ENCODE data around the gene KRTAP10-10. TPM values are rescaled to one million over a fixed set of nuclear protein-coding genes. Genes with fewer than 3 reads are reported as not detected.

KRTAP10-10 gene
- total and polyA plus RNA-seq, 2 donors (not counting 1 experiment from before 2014, with no cell fraction given), result not detected

DNA sequence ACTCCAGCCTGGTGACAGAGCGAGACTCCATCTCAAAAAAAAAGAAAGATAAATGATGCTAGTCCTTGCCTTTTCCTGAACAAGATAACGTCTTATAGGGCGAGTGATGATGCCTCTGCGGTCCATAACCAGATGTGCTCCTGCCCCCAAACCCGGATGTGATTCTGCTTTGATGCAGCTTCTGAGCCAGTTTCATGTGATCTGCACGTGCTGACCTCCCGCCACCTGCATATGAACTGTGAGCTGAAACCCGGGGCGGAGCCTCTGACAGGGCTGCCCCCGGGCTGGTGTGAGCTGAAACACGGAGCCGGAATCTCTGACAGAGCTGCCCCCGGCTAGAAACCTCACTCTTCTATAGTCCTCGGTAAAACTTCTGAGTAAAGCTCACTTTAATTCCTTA, 16.0 kb downstream of the KRTAP10-10 start:
- Histone ChIP-seq H3K4me1 (ENCODE audit: control insufficient read depth in 2 of 2, insufficient read depth in 2 of 2, low read length in 2 of 2) (no peaks in the 10 kb centered on the region), H3K4me3 (ENCODE audit: control extremely low read depth in 1 of 5, extremely low read depth in 1 of 5, insufficient read depth in 1 of 5, low read depth in 2 of 5, low read length in 4 of 5) (no peak overlapping the region), H3K9me3 (ENCODE audit: control extremely low read depth in 1 of 3, control insufficient read depth in 2 of 3, insufficient read depth in 1 of 3, low read length in 2 of 3) (peaks cover 3 to 32% (median 11%) of the 10 kb centered on the region in 3 donors), H3K4me2 (replicated peaks; ENCODE audit: low read depth, low read length, poor library complexity, severe bottlenecking) (no peak overlapping the region), H3K79me2 (ENCODE audit: control insufficient read depth, insufficient read depth, low read length) (no peaks in the 10 kb centered on the region), H3K9ac (ENCODE audit: low read length) (no peak overlapping the region), H2AFZ (ENCODE audit: insufficient read depth, low read depth, low read length, poor library complexity, severe bottlenecking) (no peak overlapping the region), H4K20me1 (ENCODE audit: control insufficient read depth, insufficient read depth, low read length, poor library complexity, severe bottlenecking) (no peaks in the 10 kb centered on the region), H3K27ac (ENCODE audit: low read length in 2 of 2) (no peak overlapping the region), H3K36me3 (replicated peaks in 1 of 2; ENCODE audit: control extremely low read depth in 1 of 2, control insufficient read depth in 1 of 2, extremely low read depth in 1 of 2, insufficient read depth in 2 of 2, low read length in 1 of 2) (no peaks in the 10 kb centered on the region), H3K27me3 (replicated peaks in 1 of 4; ENCODE audit: control extremely low read depth in 1 of 4, control insufficient read depth in 3 of 4, insufficient read depth in 4 of 4, low read length in 3 of 4) (peaks cover 0 to 8% (median 0%) of the 10 kb centered on the region in 4 experiments)
- POLR2A ChIA-PET, result no interaction called here
- peaks cover 19% of the 10 kb centered on the region for H3K27me3 Mint-ChIP-seq
- DNase-seq (no peak), ATAC-seq (ENCODE audit: low read depth) (no peak)
- H3K9me3 Mint-ChIP-seq (ENCODE audit: insufficient read depth), result peaks cover 12% of the 10 kb centered on the region
- intact Hi-C loops (cut with micrococcal nuclease), result no loop called here
- no peak overlapping the region for H3K4me3 Mint-ChIP-seq
- CTCF ChIA-PET, result no interaction called here
- TF ChIP-seq EZH2 (IDR thresholded peaks at IDR 0.05; ENCODE audit: borderline replicate concordance, insufficient read depth, low read depth, low read length, poor library complexity, severe bottlenecking), result no peak
- TF ChIP-seq, protein P1, sequence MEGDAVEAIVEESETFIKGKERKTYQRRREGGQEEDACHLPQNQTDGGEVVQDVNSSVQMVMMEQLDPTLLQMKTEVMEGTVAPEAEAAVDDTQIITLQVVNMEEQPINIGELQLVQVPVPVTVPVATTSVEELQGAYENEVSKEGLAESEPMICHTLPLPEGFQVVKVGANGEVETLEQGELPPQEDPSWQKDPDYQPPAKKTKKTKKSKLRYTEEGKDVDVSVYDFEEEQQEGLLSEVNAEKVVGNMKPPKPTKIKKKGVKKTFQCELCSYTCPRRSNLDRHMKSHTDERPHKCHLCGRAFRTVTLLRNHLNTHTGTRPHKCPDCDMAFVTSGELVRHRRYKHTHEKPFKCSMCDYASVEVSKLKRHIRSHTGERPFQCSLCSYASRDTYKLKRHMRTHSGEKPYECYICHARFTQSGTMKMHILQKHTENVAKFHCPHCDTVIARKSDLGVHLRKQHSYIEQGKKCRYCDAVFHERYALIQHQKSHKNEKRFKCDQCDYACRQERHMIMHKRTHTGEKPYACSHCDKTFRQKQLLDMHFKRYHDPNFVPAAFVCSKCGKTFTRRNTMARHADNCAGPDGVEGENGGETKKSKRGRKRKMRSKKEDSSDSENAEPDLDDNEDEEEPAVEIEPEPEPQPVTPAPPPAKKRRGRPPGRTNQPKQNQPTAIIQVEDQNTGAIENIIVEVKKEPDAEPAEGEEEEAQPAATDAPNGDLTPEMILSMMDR (IDR thresholded peaks at IDR 0.05), result no peak
- H3K27ac Mint-ChIP-seq, result no peak overlapping the region
- 83% methylated on average over 12 of the region's 14 CpGs for WGBS (ENCODE audit: insufficient coverage)
- H3K4me1 Mint-ChIP-seq, result peaks cover 2% of the 10 kb centered on the region

DNA sequence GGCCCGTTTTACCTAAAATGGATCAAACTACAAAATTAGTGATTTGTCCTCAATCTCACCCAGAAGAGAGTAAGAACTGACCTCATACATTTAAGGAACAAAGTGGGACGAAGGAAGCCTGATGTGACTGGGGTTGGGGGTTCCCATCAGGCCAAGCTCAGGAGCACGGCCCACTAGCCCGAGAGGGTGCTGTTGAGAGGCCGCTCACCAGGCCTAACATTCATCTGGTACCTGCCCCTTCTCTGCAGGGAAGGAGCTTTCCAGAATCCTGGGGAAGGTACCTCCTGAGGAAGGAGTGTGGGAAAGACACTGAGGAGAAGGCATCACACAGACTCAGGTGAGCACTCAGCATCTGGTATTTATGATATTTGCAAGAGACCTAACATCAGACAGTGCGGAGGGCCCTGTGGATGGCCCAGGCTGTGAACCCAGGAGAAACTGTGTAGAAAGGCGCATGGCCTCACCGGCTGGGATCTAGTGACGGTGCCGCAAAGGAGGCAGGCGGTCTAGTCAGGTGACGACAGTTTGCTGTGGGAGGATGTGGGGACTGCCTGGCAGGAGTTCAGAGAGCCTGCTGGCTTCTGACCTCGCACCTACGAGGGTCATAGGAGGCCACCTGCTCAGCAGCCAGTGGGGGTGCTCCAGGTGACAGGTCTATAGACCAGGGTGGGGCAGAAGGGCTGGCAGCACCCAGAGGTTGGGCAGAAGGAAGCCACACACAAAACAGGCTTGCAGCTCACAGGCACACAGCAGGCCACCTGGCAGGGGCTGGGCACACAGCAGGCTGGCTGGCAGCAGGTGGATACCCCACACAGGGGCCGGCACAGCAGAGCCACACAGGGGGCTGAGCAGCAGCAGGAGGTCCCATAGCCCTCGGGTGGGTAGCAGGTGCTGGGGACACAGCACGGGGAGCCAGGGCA, 16.8 kb downstream of the KRTAP10-10 start:
- Histone ChIP-seq H3K36me3 (replicated peaks in 1 of 2; ENCODE audit: control extremely low read depth in 1 of 2, control insufficient read depth in 1 of 2, extremely low read depth in 1 of 2, insufficient read depth in 2 of 2, low read length in 1 of 2) (no peaks in the 10 kb centered on the region), H3K4me1 (ENCODE audit: control insufficient read depth in 2 of 2, insufficient read depth in 2 of 2, low read length in 2 of 2) (peaks cover 0 to 3% of the 10 kb centered on the region in 2 donors), H3K27me3 (replicated peaks in 1 of 4; ENCODE audit: control extremely low read depth in 1 of 4, control insufficient read depth in 3 of 4, insufficient read depth in 4 of 4, low read length in 3 of 4) (peaks cover 0 to 15% (median 0%) of the 10 kb centered on the region in 4 experiments), H3K27ac (ENCODE audit: low read length in 2 of 2) (no peak overlapping the region), H4K20me1 (ENCODE audit: control insufficient read depth, insufficient read depth, low read length, poor library complexity, severe bottlenecking) (no peaks in the 10 kb centered on the region), H3K79me2 (ENCODE audit: control insufficient read depth, insufficient read depth, low read length) (no peaks in the 10 kb centered on the region), H3K4me3 (ENCODE audit: control extremely low read depth in 1 of 5, extremely low read depth in 1 of 5, insufficient read depth in 1 of 5, low read depth in 2 of 5, low read length in 4 of 5) (no peak overlapping the region), H3K9ac (ENCODE audit: low read length) (no peak overlapping the region), H2AFZ (ENCODE audit: insufficient read depth, low read depth, low read length, poor library complexity, severe bottlenecking) (no peak overlapping the region), H3K9me3 (ENCODE audit: control extremely low read depth in 1 of 3, control insufficient read depth in 2 of 3, insufficient read depth in 1 of 3, low read length in 2 of 3) (peaks cover 3 to 32% (median 11%) of the 10 kb centered on the region in 3 donors), H3K4me2 (replicated peaks; ENCODE audit: low read depth, low read length, poor library complexity, severe bottlenecking) (no peak overlapping the region)
- intact Hi-C loops (cut with micrococcal nuclease), result no loop called here
- POLR2A ChIA-PET, result no interaction called here
- CTCF ChIA-PET, result no interaction called here
- ATAC-seq (ENCODE audit: low read depth) (no peak), DNase-seq (no peak)
- 92% methylated on average over 17 of the region's 17 CpGs for WGBS (ENCODE audit: insufficient coverage)
- H3K27ac Mint-ChIP-seq, result no peak overlapping the region
- TF ChIP-seq EZH2 (IDR thresholded peaks at IDR 0.05; ENCODE audit: borderline replicate concordance, insufficient read depth, low read depth, low read length, poor library complexity, severe bottlenecking), result no peak
- TF ChIP-seq, protein P1 (IDR thresholded peaks at IDR 0.05), result no peak
- no peak overlapping the region for H3K4me3 Mint-ChIP-seq
- peaks cover 12% of the 10 kb centered on the region for H3K9me3 Mint-ChIP-seq (ENCODE audit: insufficient read depth)
- H3K27me3 Mint-ChIP-seq, result peaks cover 27% of the 10 kb centered on the region
- peaks cover 2% of the 10 kb centered on the region for H3K4me1 Mint-ChIP-seq

Measured in B cell (primary cell).